ENCODE measurements around the gene BEGAIN.

DNA sequence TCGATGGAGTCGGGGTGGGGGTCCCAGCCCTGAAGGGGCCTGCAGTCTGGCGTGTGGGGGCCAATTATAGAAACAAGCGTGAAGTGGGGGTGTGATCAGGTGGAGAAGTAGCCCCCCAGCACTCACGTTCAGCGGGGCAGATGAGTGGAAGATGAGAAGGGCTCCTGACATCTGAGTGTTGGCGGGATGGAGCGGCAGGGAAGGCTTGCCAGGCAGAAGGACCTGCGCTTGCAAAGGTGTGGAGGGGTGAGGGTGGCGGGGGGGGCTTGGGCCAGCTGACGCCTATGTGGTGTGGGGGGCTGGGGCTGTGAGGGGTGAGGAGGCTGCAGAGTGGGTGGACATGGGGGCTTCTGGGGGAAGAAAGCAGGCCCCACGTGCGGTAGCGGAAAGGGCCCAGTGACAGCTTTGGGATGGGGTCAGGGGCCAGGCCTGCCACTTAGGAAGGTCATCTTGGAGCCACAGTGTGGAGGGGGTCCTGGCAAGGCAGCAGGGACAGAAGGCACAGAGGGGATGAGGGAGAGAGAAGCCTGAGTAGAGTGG lies 22.2 kb upstream of the BEGAIN start:
- TF ChIP-seq, protein P1, sequence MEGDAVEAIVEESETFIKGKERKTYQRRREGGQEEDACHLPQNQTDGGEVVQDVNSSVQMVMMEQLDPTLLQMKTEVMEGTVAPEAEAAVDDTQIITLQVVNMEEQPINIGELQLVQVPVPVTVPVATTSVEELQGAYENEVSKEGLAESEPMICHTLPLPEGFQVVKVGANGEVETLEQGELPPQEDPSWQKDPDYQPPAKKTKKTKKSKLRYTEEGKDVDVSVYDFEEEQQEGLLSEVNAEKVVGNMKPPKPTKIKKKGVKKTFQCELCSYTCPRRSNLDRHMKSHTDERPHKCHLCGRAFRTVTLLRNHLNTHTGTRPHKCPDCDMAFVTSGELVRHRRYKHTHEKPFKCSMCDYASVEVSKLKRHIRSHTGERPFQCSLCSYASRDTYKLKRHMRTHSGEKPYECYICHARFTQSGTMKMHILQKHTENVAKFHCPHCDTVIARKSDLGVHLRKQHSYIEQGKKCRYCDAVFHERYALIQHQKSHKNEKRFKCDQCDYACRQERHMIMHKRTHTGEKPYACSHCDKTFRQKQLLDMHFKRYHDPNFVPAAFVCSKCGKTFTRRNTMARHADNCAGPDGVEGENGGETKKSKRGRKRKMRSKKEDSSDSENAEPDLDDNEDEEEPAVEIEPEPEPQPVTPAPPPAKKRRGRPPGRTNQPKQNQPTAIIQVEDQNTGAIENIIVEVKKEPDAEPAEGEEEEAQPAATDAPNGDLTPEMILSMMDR (IDR thresholded peaks at IDR 0.05; ENCODE audit: poor library complexity, severe bottlenecking), result no peak
- TF ChIP-seq EP300 (conservative IDR thresholded peaks at IDR 0.05; ENCODE audit: poor library complexity, severe bottlenecking) (no peak), EZH2 (IDR thresholded peaks at IDR 0.05; ENCODE audit: borderline replicate concordance, insufficient read depth, low read length, poor library complexity, severe bottlenecking) (no peak), POLR2AphosphoS5 (IDR thresholded peaks at IDR 0.05) (no peak), RAD21 (conservative IDR thresholded peaks at IDR 0.05) (no peak), SMC3 (conservative IDR thresholded peaks at IDR 0.05; ENCODE audit: poor library complexity) (no peak)
- TF ChIP-seq, protein P2, sequence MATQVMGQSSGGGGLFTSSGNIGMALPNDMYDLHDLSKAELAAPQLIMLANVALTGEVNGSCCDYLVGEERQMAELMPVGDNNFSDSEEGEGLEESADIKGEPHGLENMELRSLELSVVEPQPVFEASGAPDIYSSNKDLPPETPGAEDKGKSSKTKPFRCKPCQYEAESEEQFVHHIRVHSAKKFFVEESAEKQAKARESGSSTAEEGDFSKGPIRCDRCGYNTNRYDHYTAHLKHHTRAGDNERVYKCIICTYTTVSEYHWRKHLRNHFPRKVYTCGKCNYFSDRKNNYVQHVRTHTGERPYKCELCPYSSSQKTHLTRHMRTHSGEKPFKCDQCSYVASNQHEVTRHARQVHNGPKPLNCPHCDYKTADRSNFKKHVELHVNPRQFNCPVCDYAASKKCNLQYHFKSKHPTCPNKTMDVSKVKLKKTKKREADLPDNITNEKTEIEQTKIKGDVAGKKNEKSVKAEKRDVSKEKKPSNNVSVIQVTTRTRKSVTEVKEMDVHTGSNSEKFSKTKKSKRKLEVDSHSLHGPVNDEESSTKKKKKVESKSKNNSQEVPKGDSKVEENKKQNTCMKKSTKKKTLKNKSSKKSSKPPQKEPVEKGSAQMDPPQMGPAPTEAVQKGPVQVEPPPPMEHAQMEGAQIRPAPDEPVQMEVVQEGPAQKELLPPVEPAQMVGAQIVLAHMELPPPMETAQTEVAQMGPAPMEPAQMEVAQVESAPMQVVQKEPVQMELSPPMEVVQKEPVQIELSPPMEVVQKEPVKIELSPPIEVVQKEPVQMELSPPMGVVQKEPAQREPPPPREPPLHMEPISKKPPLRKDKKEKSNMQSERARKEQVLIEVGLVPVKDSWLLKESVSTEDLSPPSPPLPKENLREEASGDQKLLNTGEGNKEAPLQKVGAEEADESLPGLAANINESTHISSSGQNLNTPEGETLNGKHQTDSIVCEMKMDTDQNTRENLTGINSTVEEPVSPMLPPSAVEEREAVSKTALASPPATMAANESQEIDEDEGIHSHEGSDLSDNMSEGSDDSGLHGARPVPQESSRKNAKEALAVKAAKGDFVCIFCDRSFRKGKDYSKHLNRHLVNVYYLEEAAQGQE (IDR thresholded peaks at IDR 0.05; ENCODE audit: borderline replicate concordance), result no peak
